HuH-7.5 (cell line): ENCODE measurements around the gene PBXIP1.
A peak's percentile ranks its signal among the peaks of the same experiment; 100 is the strongest.
"Not testable (repeated sequence)": the region's sequence is repeated elsewhere in the genome, so short reads cannot be mapped to it uniquely, and the experiment has no call there.

Source experiments
- DNase-seq: peaks from one replicate; pipeline ENCODE4 v3.0.0; 2011; ENCODE audit warnings: low spot score

PBXIP1 gene, protein sequence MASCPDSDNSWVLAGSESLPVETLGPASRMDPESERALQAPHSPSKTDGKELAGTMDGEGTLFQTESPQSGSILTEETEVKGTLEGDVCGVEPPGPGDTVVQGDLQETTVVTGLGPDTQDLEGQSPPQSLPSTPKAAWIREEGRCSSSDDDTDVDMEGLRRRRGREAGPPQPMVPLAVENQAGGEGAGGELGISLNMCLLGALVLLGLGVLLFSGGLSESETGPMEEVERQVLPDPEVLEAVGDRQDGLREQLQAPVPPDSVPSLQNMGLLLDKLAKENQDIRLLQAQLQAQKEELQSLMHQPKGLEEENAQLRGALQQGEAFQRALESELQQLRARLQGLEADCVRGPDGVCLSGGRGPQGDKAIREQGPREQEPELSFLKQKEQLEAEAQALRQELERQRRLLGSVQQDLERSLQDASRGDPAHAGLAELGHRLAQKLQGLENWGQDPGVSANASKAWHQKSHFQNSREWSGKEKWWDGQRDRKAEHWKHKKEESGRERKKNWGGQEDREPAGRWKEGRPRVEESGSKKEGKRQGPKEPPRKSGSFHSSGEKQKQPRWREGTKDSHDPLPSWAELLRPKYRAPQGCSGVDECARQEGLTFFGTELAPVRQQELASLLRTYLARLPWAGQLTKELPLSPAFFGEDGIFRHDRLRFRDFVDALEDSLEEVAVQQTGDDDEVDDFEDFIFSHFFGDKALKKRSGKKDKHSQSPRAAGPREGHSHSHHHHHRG

DNA sequence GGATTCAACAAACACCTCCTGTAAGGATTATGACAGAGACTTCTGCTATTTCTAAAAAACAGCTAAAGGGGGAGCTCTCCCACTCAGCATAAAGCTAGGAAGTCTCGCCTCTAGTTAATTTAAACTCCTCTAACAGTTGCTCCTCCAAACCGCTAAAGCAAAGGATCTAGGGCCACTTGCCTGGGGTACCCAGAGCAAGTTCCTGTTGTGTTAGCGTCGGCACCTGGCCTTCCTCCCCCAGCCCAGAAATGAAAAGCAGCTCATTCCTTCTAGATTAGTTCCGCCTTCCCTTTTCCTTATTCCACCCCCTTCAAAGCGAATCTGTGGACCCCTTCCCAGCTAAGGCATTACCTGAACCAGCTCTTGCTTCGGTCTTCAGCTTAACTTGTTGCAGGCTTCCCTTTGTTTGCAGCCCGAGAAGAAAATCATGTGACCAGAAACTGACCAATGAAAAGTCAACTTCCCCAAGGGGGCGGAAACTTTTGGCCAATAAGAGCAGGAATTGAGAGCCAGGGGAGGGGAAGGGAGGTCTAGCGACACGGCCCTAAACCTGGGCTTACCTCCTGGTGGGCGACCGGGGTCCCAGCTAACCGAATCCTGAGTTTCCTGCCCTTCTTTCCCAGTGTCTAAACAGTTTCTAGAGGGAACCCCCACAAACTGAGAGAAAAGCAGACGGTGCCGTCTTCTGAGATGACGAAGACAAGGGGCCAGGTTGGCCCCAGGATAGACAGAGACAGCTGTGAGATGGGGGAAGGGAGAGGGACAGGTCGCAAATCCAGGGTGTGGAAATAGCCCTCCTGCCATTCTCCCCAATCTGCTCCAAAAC is at the start of gene PBXIP1:
TSS of gene PBXIP1 (minus strand) at position 382 of the 826 bp plus-strand sequence. CDS start 2,378 bp downstream, outside the sequence.
- peak; percentile 100 for DNase-seq

DNA sequence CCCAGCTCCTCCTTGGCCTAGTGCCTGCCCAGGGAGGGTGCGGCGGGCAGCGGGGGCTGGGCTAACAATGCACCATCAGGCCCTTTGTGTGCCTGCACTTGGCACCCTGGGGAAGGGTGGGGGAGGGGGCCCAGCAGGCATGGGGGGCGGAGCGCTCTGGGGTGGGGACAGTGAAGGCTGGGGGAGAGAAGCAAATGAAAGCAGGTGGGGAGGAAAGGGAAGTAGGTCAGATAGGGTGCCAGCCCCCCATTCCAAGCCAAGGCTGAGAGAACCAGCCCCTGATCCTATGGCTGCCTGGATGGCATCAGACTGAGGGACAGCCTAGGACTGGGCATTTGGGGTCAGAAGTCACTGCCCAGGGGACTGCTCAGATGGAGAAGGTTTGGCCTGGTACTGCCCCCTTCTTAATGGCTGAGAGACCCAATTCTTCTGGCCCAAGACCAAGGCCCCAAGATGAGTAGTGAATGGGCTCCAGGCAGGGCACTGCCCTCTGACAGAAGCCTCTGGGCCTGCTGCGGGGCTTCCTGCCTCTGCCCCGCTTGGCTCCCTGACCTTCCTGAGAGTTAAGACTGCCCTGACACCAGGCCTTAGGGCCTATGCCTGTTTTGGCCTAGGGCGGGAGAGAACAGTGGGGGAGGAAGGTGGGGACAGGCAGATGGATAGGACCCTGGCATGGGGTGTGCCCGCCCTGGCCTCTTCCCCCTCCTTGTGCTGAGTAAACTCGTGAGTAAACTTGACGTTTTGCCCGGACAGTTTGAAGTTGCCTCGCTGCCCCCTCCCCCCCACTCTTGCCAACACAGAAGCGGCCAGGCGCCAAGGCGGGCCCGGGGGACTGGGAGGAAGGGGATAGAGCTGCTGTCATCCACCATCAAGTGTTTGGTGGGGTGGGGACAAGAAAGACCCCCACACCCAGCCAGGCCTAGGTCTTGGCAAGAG is 49.4 kb upstream of the PBXIP1 start:
- no peak for DNase-seq

DNA sequence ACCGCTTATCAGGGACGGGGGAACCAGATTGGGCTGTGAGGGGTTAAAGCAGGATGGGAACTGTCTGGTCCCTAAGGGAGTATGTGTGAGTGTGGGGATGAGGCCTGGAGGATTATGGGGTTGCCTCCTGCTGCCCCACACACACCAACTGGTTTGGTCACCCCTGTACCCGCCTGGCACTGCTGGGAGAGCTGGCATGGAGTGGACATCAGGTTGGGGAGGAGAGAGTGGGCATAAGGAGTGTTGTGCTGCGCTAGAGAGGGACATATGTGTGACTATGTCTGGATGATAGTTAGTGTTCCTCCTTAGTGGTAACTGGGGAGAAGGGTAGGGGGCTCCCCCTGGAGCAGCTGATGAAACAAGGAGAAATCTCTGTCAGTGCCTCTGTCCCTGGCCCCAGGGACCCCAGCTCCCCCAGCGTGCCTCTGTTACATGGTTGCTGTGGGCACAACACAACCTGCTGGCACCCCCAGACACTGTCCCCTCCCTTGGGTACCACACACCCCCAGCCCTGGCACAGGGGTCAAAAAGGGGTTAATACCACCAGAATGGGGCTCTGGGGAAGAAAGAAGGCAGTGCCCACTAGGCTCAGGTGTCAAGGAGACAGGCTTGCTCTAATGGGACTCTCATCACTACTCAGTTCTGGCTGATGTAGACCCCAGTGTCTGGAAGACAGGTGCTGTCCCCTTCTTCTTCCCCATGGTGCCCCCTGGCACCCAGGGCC is 48.6 kb upstream of the PBXIP1 start:
- DNase-seq, result no peak

DNA sequence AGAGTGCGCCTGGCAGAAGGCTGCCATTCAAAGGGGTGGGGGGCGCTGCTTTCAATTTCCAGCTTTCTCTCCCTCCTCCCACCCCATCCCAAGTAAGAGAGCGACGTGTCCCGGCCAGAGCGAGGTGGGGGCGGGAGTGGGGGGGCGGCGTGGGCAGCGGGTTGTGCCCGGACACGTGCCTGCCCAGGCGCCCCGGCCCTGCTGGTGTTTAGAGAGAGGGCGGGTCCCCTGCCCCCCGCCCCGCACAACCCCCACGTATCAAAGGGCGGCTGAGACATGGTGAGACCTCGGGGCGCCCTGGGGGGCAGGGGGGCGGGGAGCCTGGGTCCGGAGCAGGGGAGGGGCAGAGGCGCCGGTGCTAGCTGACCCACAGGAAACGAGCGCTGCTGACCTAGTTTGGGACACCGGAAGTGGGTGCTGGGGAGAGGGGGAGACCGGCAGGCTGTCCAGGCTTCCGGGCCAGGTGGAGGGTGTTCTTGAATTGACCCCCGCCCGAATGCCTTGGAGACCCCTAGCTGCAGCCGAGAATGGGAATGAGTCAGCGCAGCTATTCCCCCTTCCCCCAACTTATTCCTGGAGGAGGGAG is 48.0 kb upstream of the PBXIP1 start:
- DNase-seq, result peak; percentile 82

DNA sequence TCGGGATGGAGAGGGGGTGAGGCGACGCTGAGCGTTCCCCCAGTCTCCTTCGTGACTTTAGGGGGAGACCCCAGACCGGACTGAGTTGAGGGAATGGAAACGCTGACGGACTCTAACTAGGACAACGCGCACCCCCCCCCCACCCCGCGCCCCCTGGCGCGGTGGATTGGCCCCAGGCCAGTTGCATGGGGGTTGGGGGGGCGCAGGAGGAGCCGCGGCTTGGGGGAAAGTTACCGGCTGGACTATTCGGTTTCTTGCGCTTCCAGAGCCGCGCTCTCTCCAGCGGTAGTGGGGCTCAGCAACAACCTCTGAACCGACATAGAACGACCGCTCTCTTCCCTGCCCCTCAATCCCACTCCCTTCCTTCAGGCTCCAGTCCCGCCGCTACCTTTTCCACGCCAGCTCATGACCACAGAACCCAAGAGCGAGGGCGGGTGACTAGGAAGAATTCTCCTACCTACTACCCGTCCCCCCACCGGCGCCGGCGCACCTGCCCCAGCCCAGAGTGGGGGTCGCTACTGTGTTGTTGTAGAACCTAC is 47.4 kb upstream of the PBXIP1 start:
- no peak for DNase-seq

DNA sequence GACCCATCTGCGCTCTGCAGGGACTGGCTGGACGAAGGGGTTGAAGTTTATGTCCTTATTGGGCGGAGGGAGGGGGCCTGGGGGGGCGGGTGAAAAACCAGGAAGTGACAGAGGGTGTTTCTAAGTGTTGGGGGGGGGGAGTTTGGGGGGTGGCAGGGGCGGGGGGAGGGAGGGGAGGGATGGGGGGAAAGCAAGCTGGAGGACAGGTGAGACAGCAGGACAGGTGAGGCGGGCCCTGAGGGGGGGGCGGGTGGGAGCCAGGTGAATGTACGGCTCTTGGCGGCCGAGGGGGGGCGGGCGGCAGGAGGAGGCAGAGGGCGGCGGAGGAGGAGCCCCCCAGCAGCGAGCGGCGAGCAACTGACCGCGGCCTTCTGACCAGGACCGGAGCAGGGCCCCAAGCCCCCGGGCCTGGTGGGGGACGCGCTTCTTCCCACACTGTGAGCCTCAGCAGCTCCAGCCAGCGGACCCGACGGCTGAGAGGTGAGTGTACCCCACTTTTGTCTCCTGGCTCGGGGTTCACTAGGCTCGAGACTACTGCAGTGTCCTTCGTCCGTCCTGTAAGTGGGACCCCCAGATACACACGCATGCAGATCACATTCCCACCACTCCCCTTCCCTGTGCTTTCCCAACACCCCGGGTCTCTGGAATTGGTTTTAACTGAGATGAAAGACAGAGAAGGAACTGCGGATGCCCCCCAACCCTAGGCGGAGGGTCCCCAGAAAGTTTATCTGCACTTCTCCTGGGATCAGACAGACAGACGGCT is 46.7 kb upstream of the PBXIP1 start, which contains the start of gene ZBTB7B:
TSS of gene ZBTB7B (plus strand) at position 339 of the 763 bp plus-strand sequence. CDS start 11,859 bp downstream, outside the sequence.
- DNase-seq, result peak; percentile 64

DNA sequence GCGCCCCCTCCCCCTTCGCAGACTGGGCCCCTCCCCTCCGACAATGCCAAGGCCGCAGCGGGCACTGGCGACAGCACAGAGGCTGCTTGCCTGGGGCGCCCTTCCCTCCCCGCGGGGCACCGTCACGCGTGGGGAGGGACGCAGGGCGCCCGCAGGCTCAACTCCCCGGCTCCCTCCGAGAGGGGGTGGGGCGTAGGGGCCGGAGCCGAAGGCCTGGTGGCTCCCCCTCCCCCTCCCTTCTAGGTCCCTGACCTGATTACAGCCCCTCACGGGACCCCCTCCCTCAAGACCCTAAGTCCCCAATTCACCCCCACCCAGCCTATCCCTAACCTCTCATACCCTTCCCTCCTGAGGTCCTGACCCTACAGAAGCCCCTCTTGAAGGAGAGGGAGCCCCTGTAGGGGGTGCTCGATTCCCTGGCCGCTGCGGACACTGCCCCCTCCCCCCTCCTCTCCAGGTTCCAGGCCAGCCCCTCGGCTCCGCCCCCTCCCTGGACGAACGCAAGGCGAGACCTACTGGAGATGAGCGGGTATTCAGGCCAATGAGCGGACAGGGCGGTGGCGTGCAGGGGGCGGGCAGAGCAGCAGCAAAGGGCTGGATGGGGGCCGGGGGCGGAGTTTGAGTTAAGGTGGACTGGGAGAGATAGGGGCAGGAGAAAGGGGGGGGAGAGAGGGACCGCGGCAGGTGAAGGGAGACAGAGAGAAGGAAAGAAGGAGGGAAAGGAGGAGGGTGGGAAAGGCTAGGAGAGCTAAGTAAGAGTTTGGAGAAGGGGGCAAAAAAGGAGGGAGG is 46.0 kb upstream of the PBXIP1 start:
- peak; percentile 98 for DNase-seq

DNA sequence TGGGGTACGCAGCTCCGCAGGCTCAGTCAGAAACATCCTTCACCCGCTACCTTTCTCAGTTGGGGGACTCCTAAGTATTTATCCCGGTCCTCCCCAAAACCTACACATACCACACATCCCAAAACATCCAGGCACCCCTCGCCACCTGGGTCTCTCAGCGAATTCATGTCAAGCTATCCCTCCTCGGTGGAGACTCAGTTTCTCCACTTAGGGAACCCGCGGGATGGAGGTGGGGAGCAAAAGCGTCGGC is 45.5 kb upstream of the PBXIP1 start:
- no peak for DNase-seq

DNA sequence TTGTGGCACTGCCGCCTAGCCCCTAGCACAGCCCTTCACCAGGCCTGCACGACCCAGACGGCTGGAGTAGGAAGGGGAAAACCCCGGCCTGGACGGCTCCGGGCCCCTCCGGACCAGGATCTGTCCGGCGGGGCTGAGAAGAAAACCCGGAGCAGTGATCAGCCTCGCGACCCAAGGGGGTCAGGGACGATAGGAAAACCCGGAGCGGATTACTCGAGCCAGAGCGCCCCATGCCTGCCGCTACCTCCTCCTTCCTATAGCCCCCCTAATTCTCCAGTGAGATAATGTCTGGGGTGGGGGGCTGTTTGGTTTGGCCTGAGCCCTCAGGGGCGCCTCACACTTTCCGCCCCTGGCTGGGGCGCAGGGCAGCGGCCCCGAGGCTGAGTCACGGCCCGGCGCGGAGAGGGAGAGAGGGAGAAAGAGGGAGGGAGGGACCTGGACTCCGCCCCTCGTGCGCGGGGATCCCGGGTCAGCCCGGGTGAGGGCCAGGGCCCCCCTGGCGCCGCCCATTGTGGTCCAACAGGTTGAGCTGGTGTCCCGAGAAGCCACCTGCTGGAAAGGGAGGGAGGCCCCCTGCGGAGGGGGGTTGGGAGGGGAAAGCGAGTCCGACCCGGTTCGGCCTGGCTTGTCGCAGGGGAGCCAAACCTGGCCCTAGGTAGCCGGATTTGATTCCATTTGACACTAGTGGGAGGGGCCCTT is 45.0 kb upstream of the PBXIP1 start:
- DNase-seq, result peak; percentile 96

DNA sequence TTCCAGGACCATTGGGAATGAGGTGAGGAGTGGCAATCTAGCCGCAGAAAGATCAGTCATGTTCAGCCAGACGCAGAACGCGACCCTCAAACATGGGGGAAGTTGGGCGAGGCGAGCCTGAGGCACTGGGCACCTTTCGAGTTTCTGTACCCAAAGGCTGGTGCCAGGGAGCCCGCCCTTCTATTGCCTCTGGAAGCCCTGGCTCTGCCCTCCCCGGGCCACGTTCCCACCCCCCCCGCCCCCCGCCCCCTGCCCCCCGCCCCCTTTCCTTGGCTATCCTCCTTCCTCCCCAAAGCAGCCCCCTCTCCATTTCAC is 44.5 kb upstream of the PBXIP1 start:
- DNase-seq, result no peak

DNA sequence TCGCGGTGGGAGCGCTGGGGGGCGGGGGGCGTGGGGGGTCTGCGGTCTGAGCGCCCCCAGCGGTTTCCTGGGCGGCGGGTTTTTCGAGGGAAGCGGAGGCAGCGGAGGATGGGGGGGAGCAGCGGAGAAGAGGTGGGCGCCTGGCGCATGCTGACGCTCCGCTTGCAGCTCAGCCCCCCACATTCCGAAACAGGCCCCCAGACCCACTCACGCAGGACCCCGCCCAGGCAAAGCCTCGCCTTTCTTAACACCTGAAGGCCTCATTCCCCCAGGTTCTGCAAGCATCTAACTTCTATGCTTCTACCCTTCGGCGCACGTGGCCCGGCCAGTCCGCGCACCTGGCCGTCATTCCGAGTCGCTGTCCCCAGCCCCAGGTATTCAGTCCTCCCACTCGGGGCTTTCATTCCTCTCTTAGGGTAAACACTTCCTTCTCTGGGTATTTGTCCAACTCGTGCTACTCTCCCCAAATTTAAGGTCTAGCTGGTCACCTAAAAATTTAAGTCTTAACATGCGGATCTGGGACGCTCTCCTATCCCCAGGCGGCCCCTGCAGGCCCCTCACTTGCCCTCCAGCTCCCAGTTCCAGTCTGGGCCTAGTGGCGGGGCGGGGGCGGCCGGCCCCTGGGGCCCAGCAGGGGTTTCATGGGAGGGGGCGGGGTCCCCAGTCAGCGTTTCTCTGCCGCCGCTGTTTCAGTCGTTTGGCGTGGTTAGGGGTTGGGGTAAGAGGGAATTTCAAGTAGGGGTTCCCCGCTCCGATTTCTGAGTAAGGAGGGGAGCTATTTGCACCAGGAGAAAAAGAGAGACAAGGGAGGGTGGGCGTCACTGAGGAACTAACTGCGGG is 43.9 kb upstream of the PBXIP1 start:
- DNase-seq, result peak; percentile 74

DNA sequence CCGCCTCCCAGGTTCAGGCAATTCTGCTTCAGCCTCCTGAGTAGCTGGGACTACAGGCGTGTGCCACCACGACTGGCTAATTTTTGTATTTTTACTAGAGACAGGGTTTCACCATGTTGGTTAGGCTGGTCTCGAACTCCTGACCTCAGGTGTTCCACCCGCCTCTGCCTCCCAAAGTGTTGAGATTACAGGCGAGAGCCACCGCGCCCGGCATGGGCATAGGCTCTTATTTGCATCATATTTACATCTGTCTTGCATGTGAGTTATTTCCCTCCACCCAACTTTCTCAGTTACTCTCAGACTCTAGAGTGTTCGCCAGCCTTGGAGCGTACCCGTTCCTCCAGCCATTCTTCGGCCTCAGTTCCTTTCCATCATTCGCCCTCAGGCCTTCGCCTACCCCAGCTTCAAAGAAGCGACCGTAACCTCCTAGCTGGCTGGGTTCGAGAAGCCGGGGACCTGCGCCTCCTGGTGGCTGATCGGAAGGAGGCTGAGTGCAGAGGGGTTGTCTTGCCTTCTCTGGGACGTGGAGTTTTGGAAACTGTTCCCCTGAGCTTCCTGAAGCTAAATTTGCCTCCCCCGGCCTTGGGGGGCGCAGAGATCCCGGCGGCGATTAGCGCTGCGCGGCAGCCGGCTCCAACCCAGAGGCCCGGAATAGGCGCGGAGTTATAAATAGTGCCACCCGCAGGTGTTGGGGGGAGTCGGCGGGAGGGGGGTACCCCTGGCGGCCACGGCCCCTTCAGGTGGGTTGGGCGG is 43.1 kb upstream of the PBXIP1 start:
- peak; percentile 89 for DNase-seq

DNA sequence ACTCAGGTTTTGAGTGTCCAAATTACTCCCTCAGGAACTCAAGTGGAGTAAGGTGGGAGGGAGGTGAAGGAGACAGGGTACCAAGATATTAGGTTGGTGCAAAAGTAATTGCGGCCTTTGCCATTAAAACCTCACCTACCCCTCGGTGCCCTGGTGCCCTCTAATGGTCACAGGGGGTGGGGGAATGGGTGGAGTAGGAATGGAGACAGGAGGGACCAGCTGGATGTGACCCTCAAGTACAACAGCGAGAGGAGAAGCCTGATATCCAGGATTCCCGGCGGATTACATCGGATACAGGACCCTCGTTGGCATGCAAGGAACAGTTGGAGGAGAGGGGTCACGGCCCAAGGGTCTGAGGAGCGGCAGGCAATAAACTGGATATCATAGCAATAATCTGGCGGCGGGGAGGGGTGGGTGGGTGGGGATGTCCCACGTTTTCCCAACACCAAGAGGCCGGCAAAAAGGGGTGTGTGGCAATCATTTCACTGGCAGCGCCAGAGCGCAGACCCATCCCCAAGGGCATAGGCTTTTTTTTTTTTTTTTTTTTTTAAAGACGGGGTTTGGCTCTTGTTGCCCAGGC is 42.4 kb upstream of the PBXIP1 start:
- DNase-seq, result no peak

DNA sequence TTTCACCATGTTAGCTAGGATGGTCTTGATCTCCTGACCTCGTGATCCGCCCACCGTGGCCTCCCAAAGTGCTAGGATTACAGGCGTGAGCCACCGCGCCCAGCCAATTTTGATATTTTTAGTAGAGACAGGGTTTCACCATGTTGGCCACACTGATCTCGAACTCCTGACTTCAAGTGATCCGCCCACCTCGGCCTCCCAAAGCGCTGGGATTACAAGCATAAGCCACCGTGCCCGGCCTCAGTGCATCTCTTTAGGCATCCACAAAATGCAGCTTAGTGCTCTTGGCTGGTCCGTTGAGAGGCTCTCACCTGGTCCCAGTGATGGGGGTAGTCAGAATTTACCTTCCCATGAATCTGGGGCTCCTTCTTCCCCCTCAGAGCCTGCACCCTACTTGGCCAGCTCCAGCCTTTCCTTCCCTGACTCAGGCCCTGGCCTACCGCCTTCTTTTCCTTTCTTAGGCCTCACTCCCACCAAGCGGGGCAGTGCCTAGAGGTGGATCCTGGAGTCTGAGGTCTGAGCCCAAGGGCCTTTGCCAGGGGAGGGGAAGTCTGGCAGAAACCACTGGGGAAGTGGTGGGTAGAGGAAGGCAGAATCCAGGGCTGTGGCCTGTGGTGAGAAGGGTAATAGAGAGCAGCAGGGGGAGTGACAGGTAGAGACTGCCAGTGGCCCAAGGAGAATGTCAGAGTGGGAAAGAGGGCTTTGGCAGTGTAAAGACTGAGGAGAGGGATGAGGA is 41.2 kb upstream of the PBXIP1 start:
- no peak for DNase-seq

DNA sequence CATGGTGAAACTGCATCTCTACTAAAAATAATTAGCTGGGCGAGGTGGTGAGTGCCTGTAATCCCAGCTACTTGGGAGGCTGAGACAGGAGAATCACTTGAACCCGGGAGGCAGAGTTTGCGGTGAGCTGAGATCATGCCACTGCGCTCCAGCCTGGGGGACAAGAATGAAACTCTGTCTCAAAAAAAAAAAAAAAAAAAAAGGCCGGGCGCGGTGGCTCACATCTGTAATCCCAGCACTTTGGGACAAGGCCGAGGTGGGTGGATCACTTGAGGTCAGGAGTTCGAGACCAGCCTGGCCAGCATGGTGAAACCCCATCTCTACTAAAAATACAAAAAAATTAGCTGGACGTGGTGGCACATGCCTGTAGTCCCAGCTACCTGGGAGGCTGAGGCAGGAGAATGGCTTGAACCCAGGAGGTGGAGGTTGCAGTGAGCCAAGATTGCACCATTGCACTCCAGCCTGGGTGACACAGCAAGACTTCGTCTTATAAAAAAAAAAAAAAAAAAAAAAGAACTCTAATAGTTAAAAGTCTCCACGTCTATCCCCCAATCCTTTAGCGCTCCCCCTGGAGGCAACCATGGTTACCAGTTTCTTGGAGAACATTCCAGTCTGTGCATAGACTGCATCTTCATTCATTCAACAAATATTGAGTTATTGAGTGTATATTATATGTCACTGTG is 39.5 kb upstream of the PBXIP1 start:
- not testable (repeated sequence) for DNase-seq
